ENCODE data around the gene ACR. TPM values are rescaled to one million over a fixed set of nuclear protein-coding genes. Genes with fewer than 3 reads are reported as not detected.

ACR gene
- total and polyA plus RNA-seq, 10 of the 15 experiments (the other 5 are each of a cell fraction or from before 2014, with no cell fraction given) = not detected

- TF ChIP-seq ZBTB4 (CRISPR knock-in tag; IDR thresholded peaks at IDR 0.05) (no peak), POLR2AphosphoS5 (IDR thresholded peaks at IDR 0.05; ENCODE audit: low read length) (no peak), IKZF1 (conservative IDR thresholded peaks at IDR 0.05) (no peak), RB1 (IDR thresholded peaks at IDR 0.05; ENCODE audit: borderline replicate concordance) (no peak), CHD1 (IDR thresholded peaks at IDR 0.05; ENCODE audit: low read depth, low read length) (no peak), ZBTB11 (CRISPR knock-in tag; IDR thresholded peaks at IDR 0.05) (no peak), FOXM1 (IDR thresholded peaks at IDR 0.05; ENCODE audit: low read depth, low read length) (no peak), ESRRA (IDR thresholded peaks at IDR 0.05; ENCODE audit: low read length) (no peak)
Observed at GRCh38 chr22:50695421-50696250, 42.4 kb upstream of the ACR start (continued).
